DMS 273 (cell line): Measurements from ENCODE around the gene FRMD6.
"Not testable (repeated sequence)": the region's sequence is repeated elsewhere in the genome, so short reads cannot be mapped to it uniquely, and the experiment has no call there.

ENCODE experiments used
- DNase-seq: peaks from one replicate; lab custom pipeline; 2025; ENCODE audit not compliant: unreplicated experiment; lab: John Stamatoyannopoulos, UW

FRMD6 gene

DNA sequence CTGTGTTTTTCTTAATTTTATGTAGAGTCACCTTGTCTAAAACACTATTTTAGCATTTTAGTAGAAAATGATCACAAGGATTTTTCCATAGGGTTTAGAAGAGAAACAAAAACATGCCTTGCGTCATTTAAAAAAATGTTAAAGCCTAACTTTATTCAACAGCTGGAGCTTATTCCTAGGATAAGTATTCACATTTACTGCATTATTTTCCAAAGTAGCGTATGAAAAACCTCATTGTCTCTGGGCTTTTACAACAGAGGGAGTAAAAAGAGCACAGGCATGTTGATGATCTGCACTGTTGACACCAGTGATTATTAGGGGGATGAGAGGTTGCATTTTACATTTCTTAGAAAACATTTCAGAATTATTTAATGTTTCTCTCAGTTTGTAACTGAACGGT lies 66.1 kb downstream of the FRMD6 start:
- DNase-seq, result no peak

DNA sequence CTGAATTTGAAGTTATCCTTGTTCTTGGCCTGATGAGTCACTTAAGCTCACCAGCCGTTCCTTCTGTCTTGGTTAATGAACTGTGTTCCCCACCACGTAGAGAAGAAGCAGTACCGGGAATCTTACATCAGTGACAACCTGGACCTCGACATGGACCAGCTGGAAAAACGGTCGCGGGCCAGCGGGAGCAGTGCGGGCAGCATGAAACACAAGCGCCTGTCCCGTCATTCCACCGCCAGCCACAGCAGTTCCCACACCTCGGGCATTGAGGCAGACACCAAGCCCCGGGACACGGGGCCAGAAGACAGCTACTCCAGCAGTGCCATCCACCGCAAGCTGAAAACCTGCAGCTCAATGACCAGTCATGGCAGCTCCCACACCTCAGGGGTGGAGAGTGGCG lies 68.2 kb downstream of the FRMD6 start:
- no peak for DNase-seq

DNA sequence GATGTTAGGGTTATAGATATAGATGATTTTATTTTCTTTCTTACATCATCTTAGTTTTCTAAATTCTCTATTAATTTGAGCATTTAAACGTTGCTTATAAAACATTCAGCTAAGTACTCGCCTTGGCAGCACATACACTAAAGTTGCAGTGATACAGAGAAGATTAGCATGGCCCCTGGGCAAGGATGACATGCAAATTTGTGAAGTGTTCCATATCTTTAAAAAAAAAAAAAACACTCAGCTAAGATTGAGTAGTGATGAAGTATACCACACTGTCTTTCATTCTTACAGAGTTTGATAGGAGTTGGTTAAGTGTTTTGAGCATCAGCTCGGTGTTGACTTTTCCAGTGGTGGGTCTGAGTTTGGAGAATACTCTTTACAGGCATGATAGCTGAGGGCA lies 72.3 kb downstream of the FRMD6 start:
- no peak for DNase-seq

DNA sequence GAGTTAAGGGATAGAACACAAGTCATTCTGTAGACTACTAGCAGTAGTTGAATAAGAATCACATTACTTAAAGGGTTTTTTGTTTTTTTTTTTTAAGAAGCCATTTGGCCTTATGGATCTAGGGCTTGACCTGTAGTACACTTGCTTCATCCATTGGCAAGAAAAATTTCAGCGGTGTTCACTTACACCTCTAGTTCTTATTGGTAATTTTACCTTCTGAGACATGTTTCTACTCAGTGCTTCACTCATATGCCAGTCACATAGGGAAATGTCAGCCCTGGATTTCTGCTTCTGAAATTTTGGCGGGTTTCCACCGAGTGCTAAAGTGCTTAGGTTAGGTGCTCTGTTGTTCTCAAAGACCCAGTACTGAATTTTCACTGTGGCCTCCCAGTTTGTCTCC lies 72.9 kb downstream of the FRMD6 start:
- DNase-seq, result peak; percentile 37

DNA sequence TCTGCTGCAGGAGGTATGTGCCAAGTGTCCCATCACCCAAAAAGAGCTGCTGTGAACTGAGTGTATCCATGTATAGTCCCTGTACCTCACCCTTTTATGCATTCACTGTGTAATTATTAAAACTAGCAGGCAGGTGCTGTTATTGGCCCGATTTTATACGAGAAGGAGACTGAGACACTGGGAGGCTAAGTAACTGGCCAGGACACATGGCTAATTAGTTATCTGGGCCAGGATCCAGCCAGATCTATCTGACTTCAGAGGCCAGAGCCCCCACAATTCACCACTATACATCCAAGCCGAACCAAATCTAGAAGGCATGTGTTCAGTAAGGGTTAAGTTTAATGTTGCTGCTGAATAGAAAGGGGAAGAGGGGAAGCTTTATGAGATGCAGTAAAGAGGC lies 73.4 kb downstream of the FRMD6 start:
- peak; percentile 49 for DNase-seq

DNA sequence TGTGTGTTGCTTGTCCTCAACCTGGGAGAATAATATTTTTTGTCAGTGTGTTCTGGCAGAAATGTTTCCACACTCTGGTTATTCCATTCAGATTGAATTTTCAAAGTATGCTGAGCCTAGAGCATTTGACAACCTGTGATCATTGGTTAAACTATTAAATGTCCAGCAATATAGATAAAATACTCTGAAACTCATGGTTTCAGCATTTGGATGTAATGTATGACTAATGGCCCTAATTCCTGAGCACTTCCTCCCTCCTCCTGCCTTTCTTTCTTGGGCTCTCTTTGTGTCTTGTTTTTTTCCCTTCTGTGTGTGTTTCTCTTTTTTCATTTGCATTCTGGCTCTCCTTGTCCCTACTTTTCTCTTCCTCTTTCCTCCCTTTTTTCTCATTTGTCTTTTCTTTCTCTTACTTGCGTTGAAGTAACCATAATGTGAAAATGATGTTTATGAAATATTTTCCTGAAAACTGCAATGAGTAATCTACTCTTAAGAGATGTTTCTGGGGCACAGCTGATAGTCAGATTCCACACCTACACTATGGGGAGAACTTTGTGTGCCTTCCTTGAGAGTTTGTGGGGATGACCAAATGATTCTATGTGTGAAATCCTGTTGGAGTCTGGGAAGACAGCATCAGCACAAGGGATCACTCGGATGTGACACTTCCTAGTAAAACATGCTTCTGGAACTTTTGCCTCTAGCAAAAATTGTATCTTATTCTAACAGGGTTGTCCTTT lies 74.6 kb downstream of the FRMD6 start:
- no peak for DNase-seq

DNA sequence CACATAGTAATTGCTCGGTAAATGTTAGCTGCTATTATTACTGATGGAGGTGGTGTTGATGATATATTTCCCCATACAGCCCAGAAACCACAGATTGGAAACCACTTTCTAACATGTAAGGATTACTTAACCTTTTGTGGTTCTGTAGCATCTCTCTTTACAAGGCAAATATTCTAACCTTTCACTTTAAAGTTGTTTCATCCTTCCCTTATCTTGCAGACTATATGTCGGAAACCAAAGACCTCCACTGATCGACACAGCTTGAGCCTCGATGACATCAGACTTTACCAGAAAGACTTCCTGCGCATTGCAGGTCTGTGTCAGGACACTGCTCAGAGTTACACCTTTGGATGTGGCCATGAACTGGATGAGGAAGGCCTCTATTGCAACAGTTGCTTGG lies 75.8 kb downstream of the FRMD6 start:
- DNase-seq, result no peak

DNA sequence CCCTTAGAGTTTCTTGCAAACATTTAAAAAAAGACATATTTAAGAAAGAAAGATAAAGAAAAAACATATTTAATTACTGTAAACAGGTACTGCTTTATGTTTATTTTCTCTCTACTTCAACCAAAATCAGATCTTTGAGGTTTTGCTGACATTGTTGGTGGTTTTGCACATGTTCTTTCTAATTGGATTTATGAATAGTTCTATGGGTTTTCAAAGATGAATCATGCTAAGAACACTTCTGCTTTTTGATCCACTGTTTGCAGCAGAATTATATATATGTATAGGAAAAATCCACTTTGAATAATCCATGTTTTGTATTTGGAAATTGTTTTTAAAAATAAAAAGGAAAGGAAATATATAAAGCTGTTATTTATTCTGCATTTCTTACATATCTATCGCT lies 78.4 kb downstream of the FRMD6 start:
- DNase-seq, result no peak

DNA sequence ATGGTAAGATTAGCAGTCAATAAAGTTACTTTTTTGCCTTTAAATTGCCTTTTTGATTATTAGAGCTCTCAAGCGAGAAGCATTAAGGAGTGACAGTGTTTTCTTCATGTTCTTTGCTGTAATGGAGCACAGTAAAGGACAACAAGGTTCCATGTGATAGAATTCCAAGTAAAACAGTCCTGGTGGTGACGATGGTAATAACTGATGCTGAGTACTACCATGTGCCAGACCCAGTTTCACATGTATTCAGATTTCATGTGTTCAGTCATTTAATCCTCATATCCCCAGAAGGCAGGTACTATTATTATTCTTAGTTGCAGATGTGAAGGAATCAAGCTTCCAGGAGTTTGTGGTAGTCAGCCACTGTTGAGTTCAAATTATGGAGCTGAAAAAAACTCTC lies 79.0 kb downstream of the FRMD6 start:
- no peak for DNase-seq

DNA sequence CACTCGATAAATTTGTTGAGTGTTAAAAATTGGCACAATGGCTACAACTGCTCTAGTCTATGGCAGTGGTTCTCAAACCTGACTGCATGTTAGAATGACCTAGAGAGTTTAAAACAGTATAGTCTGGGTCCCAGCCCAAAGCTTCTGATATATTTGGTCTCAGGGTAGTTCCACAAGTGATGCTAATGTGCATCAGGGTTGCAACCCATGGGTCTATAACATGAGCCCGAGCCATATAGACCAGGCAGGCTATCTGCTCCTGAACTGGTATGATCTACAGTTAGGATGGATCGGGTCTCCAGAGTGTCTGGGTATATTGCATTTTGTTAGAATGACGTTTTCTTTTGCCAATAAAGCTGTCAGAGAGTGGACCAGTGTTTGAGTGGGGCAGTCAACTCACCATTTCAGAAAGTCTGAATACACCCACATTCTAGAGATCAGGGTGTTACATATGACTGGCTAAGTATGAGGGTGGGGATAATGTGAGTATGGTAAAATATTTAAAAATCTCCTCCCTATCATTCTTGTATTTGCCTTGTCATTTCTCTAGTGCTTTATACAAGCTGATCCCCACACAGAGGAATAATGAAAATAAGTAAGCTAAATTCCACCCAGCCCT lies 80.9 kb downstream of the FRMD6 start:
- no peak for DNase-seq

DNA sequence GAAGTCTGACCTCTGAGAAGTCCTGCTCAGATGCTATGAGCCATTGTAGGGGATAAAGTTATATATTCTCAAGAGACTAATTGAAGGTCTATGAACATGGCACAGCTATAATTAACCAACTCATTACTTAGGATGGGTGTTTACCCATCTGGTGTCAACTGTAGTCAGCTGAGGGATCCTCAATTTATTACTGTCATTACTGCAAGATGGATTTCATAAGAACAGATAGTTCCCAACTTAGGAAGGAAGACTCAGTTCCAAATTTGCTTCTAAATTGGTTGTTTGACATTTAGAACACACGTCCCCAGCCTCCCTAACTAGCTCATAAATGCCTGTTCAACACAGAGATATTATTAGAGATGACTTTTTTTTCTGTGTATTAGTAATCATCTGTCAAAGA lies 81.4 kb downstream of the FRMD6 start:
- no peak for DNase-seq

DNA sequence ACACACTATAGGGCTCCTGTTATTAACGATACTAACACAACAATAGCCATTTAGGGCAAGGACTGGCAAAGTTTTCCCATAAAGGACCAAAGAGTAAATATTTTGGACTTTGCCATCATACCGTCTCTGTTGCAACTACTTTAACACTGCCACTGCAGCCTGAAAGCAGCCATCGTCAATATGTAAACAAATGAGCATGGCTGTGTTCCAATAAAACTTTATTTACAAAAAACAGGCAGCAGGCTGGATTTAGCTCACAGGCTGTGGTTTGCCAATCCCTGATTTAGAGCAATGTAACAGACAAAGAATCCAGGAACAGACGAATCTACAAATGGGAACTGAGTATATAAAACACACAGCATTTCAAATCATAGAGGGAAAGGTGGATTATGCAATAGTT lies 84.1 kb downstream of the FRMD6 start:
- DNase-seq, result no peak

DNA sequence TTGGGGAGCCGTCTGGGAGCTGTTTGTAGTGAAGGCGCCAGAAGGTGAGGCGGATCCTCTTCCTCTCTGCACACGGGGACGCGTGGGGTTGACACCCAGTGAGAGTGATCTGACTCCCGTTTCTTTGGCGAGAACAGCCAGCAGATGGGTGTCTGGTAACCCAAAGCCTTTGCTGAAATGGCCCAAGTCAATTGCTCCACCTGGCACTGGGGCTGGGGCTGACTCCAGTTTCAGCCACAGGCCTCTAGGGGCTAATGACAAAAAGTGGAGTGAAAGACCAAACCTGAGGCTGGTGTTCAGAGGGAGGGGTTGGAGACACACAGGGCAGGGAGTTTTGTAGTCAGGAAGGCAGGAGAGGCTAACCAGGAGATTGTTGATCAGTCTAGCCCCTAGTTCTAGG lies 87.0 kb downstream of the FRMD6 start:
- peak; percentile 98 for DNase-seq

DNA sequence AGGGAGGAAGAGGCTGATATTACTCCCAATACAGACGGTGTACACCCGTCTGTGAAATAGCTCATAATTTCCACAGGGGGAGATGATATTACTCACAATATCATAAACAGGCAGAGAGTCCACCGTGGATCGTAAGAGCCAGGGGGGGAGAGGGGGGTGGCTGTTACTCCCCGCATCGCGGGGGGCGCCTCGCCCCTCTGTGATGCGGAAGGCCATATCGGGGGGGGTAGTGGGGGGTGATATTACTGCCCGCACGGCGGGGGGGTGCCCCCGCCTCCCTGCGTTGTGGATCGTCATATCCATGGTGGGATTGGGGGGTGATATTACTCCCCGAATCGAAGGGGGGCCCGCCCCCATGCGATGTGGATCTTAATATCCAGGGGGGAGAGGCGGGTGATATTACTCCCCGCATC lies 91.9 kb downstream of the FRMD6 start:
- no peak for DNase-seq

DNA sequence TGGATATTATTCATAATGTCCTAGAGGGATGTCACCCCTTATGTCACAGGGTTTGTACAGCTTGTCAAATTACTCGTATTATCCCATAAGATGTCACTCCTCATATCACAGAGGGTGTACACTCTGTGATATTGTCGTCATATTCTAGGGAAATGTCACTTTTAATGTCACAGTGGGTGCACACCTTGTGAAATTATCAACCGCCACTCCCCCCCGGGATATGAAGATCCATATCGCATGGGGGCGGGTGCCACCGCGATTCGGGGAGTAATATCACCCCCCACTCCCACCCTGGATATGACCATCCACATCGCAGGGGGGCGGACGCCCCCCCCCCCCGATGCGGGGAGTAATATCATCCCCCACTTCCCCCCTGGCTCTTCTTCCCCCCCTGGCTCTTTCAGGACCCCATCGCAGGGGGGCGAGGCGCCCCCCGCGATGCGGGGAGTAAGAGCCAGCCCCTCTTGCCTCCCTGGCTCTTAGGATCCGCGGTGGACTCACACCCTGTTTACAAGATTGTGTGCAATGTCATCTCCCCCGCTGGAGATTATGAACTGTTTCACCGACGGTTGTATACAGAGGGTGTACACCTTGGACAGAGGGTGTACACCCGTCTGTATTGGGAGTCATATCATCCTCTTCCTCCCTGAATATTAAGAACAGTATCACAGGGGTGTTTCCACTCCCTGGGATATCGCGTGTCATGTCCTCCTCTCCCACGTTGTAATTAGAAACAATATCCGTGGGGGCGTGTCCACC lies 92.8 kb downstream of the FRMD6 start:
- DNase-seq, result no peak

DNA sequence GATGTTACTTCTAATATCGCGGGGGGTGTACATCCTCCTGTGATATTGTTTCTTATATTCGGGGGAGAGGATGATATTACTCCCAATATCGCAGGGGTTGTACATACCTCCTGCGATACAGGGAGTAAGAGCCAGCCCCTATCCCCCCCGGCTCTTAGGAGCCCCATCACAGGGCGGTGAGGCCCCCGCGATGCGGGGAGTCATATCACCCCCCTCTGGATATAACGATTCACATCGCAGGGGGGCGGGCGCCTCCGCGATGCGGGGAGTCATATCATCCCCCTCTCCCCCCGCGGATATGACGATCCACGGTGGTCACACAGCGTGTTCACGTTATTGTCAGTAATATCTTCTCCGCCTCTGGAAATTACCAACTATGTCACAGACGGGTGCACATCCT lies 95.1 kb downstream of the FRMD6 start:
- not testable (repeated sequence) for DNase-seq

DNA sequence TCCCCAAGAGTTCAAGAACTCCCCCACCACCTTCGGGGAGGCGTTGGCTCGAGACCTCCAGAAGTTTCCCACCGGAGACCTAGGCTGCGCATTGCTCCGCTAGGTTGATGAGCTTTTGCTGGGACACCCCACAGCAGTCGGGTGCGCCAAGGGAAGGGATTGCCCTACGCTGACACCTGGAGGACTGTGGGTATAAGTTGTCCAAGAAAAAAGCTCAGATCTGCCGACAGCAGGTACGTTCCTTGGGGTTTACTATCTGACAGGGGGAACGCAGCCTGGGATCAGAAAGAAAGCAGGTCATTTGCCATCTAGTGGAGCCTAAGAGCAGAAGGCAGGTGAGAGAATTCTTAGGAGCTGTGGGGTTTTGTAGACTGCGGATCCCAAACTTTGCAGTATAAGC lies 98.8 kb downstream of the FRMD6 start:
- peak; percentile 34 for DNase-seq

DNA sequence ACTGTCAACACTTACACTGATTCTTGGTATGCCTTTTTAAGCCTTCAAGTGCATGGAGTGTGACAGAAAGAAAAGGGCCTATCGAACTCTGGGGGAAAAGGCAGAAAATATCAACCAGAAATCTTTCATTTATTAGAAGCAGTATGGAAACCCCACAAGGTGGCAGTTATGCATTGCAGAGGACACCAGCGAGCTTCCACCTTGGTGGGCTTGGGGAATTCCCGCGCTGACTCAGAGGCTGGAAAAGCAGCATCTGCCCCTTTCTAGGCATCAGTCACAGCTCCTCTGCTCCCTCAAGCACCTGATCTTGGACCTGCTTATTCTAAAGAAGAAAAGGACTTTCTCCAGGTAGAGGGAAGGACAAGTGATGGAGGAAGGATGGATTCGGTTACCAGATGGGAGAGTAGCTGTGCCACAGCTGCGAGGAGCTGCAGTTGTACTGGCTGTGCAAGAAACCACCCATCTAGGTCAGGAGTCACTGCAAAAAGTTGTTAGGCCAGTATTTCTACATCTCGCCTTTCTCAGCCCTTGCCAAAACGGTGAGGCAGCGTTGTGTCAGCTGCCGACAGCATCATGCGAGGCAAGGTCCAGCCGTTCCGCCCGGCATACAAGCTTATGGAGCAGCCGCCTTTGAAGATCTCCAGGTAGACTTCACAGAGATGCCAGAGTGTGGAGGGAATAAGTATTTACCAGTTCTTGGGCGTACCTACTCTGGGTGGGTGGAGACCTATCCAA lies 100.1 kb downstream of the FRMD6 start:
- DNase-seq, result not testable (repeated sequence)

DNA sequence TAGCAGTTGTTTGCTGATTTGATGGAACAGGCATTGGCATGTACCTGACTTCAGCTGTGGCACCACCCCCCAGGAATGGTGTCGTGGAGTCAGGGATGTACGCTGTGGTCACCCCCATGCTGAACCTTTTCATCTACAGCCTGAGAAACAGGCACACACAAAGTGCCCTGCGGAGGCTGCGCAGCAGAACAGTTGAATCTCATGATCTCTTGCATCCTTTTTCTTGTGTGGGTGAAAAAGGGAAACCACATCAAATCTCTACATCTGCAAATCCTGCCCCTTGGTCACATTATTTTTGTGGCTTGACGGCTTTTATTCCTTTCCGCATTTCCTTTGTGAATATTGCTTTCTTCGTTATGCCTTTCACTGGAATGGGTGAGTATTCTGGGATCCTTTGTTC lies 106.0 kb downstream of the FRMD6 start:
- not testable (repeated sequence) for DNase-seq

DNA sequence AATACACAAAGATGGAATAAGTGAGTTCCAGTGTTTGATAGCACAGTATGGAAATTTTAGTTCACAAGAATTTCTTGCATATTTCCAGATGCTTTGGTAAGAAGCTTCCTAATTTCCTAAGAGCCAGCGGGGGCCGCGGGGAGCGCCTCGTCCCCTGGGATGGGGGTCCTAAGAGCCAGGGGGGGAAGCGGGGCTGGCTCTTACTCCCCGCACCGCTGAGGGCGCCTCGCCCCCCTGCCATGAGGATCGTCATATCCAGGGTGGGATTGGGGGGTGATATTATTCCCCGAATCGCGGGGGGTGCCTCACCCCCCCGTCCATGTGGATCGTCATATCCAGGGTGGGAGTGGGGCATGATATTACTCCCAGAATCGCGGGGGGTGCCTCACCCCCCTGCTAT lies 108.2 kb downstream of the FRMD6 start:
- DNase-seq, result no peak

DNA sequence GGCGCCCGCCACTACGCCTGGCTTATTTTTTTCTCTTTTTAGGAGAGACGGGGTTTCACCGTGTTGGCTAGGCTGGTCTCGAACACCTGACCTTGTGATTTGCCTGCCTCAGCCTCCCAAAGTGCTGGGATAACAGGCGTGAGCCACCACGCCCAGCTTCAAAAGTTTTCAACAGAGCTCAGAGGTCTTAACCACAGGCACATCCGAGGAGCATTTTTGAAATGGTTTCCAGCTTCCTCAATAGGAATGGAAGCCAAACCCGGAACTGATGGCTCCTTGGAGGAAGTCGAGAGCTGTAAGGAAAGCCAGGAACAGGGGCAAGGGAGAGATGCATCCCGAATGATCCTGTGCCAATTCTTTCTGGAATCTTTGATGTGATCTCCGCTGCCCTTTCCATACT lies 114.0 kb downstream of the FRMD6 start:
- not testable (repeated sequence) for DNase-seq

DNA sequence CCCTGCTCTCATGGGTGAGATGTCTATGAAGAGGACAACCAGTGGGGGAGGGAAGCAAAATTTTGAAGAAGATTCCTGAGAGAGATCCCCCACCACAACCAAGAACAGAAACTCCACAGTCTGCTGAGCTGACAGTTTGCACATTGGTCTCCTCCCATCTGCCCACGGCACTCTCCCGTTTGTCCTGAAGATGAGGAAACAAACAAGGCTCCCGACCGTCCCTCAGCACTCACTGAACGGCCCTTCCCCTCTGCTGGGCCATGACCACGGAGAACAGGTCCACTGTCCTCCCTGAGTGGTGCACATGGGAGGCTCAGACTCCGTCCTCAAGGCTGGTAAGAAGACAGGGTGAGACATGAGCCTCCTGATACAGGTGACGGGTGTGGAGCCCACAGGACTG lies 114.9 kb downstream of the FRMD6 start:
- not testable (repeated sequence) for DNase-seq
